ENCODE measurements around the gene CELF1. TPM values are rescaled to one million over a fixed set of nuclear protein-coding genes. Genes with fewer than 3 reads are reported as not detected.
A peak's percentile ranks its signal among the peaks of the same experiment; 100 is the strongest.

The CELF1 gene
- total RNA-seq, 1 experiment from 2014 or later = 152 TPM

DNA sequence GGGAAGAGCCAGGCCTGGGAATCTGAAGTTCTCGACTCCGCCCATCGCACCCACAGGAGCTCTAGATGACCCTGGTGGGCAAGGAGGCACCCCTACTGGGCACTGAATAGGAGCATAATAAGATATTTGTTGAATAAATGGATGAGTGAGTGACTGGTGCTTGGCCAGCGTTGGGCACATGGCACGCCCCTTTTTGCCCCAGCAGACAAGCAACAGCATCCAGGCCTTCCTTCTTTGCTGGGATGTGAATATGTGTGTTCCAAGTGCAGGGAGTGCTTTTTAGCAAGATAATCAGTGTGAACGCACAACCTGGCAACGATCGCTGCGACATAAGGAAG lies 443 bp upstream of the CELF1 start:
- TF ChIP-seq, protein P1, sequence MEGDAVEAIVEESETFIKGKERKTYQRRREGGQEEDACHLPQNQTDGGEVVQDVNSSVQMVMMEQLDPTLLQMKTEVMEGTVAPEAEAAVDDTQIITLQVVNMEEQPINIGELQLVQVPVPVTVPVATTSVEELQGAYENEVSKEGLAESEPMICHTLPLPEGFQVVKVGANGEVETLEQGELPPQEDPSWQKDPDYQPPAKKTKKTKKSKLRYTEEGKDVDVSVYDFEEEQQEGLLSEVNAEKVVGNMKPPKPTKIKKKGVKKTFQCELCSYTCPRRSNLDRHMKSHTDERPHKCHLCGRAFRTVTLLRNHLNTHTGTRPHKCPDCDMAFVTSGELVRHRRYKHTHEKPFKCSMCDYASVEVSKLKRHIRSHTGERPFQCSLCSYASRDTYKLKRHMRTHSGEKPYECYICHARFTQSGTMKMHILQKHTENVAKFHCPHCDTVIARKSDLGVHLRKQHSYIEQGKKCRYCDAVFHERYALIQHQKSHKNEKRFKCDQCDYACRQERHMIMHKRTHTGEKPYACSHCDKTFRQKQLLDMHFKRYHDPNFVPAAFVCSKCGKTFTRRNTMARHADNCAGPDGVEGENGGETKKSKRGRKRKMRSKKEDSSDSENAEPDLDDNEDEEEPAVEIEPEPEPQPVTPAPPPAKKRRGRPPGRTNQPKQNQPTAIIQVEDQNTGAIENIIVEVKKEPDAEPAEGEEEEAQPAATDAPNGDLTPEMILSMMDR (IDR thresholded peaks at IDR 0.05; ENCODE audit: insufficient read depth in 1 of 2, low read depth in 1 of 2, low read length in 1 of 2, severe bottlenecking in 1 of 2, unreplicated experiment in 1 of 2) = no peak
- no peaks in the 10 kb centered on the region for H3K27me3 Mint-ChIP-seq (ENCODE audit: insufficient read depth, unreplicated experiment)
- intact Hi-C loops (cut with micrococcal nuclease; ENCODE audit: unreplicated experiment) = loop anchor here (1.0 to 10.0 kb wide), 4 partner anchors 12 to 69 kb away; partner anchors contain the start of genes NDUFS3 and PTPMT1

DNA sequence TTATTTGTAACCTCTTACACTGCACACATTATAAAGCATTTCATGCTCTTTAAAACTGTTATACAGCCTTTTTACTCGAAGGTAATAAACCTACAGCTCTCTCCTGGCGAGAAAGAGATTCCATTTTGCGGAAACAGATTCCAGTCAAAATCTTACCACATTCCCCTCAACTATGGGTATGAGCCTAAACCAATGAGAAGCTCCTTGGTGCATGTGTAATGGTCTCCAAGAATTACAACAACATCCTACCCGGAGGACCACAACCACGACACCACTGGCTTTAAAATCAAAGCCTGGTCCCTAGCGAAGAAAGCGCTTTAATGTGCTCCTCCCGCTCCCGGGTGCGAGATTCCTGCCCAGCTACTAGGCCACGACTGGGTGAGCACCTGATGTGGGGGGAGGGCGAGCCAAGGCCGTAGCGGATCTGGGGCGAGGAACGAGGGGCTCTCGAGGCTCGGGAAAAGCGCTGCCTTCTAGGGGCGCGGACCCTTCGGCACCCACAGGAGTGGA lies 821 bp downstream of the CELF1 start:
- TF ChIP-seq, protein P1 (IDR thresholded peaks at IDR 0.05; ENCODE audit: insufficient read depth in 1 of 2, low read depth in 1 of 2, low read length in 1 of 2, severe bottlenecking in 1 of 2, unreplicated experiment in 1 of 2) = no peak
- ChIA-PET CTCF (interaction anchor here (0.6 to 1.3 kb wide), 5 partner anchors 13 to 1005 kb away, joined by 4 to 6 read pairs (median 5); partner anchors contain the start of gene PSMC3), POLR2A (interaction anchor here (0.7 to 1.5 kb wide), 3 partner anchors 12 to 14 kb away, joined by 4 to 5 read pairs (median 4); no protein-coding TSS in a partner anchor)
- Histone ChIP-seq H3K36me3 (ENCODE audit: control insufficient read depth, insufficient read depth, low read length) (no peaks in the 10 kb centered on the region), H3K27me3 (replicated peaks; ENCODE audit: control insufficient read depth, insufficient read depth, low read length) (no peaks in the 10 kb centered on the region), H3K9me3 (no peaks in the 10 kb centered on the region), H3K4me3 (ENCODE audit: low read depth, low read length) (peak overlapping the region; percentile 96), H3K4me1 (peaks cover 6% of the 10 kb centered on the region; the same call in 1 of the 2 replicates)
- H3K9me3 Mint-ChIP-seq (ENCODE audit: unreplicated experiment) = no peaks in the 10 kb centered on the region
- intact Hi-C loops (cut with micrococcal nuclease; ENCODE audit: unreplicated experiment) = loop anchor here (2.0 to 10.0 kb wide), 2 partner anchors 21 to 67 kb away; no protein-coding TSS in a partner anchor
- peaks cover 8% of the 10 kb centered on the region for H3K4me1 Mint-ChIP-seq (ENCODE audit: low read depth, unreplicated experiment)
- peak; percentile 54 to 62 for DNase-seq
- peak overlapping the region; percentile 94 for H3K4me3 Mint-ChIP-seq (ENCODE audit: unreplicated experiment)
- peak overlapping the region; percentile 93 for H3K27ac Mint-ChIP-seq (ENCODE audit: unreplicated experiment)
- no peaks in the 10 kb centered on the region for H3K27me3 Mint-ChIP-seq (ENCODE audit: insufficient read depth, unreplicated experiment)
- BruUV-seq (replicated peaks) = TSS peak; percentile 44
- peaks cover 45% of the 10 kb centered on the region for H3K36me3 Mint-ChIP-seq (ENCODE audit: insufficient read depth, unreplicated experiment)

More for the DNA sequence above, 443 bp upstream of the CELF1 start:
- Histone ChIP-seq H3K4me3 (ENCODE audit: low read depth, low read length) (peak overlapping the region; percentile 96), H3K36me3 (ENCODE audit: control insufficient read depth, insufficient read depth, low read length) (no peaks in the 10 kb centered on the region), H3K9me3 (no peaks in the 10 kb centered on the region), H3K4me1 (peaks cover 6% of the 10 kb centered on the region; the same call in 1 of the 2 replicates), H3K27me3 (replicated peaks; ENCODE audit: control insufficient read depth, insufficient read depth, low read length) (no peaks in the 10 kb centered on the region)
- ChIA-PET CTCF (interaction anchor here (0.6 to 1.0 kb wide), 13 partner anchors 10 to 853 kb away, joined by 3 to 16 read pairs (median 4); partner anchors contain the start of genes KBTBD4, NDUFS3 and PTPMT1), POLR2A (interaction anchor here (0.6 to 0.7 kb wide), 2 partner anchors 21 to 146 kb away, joined by 4 read pairs; no protein-coding TSS in a partner anchor)
- H3K36me3 Mint-ChIP-seq (ENCODE audit: insufficient read depth, unreplicated experiment) = peaks cover 32% of the 10 kb centered on the region
- no peaks in the 10 kb centered on the region for H3K9me3 Mint-ChIP-seq (ENCODE audit: unreplicated experiment)
- peak overlapping the region; percentile 94 for H3K4me3 Mint-ChIP-seq (ENCODE audit: unreplicated experiment)
- peak overlapping the region; percentile 65 for H3K27ac Mint-ChIP-seq (ENCODE audit: unreplicated experiment)
- no TSS peak for BruUV-seq (replicated peaks)
- DNase-seq = no peak
- H3K4me1 Mint-ChIP-seq (ENCODE audit: low read depth, unreplicated experiment) = peaks cover 8% of the 10 kb centered on the region

DNA sequence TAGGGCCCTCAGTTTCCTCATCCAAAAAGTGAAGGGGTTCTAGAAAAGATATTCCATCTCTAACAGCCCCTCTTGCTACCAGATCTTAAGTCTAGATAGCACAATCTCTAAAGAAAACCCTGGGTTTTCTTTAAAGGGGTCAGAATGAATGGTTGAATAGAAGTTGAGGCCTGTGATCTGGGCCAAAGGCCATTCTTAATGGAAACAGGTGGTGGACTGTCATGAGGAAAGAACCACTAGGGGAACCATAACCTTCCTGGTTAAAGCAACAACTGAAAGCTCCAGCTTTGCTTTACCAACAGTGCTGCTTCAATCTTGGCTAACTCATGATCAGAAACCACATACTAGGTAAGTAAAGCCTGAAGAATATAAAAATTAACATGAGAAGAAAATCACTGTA lies 1.8 kb downstream of the CELF1 start:
- TF ChIP-seq, protein P1 (IDR thresholded peaks at IDR 0.05; ENCODE audit: insufficient read depth in 1 of 2, low read depth in 1 of 2, low read length in 1 of 2, severe bottlenecking in 1 of 2, unreplicated experiment in 1 of 2) = peak; percentile 29 to 41
- intact Hi-C loops (cut with micrococcal nuclease; ENCODE audit: unreplicated experiment) = loop anchor here (10.0 kb wide), 1 partner anchor 66 kb away; no protein-coding TSS in a partner anchor
- CTCF ChIA-PET = interaction anchor here (0.7 to 1.3 kb wide), 3 partner anchors 12 to 168 kb away, joined by 5 to 6 read pairs (median 6); partner anchors contain the start of gene PSMC3
- Histone ChIP-seq H3K36me3 (ENCODE audit: control insufficient read depth, insufficient read depth, low read length) (no peaks in the 10 kb centered on the region), H3K9me3 (no peaks in the 10 kb centered on the region), H3K4me1 (peaks cover 6% of the 10 kb centered on the region; the same call in 1 of the 2 replicates), H3K4me3 (ENCODE audit: low read depth, low read length) (no peak overlapping the region; the same call in 1 of the 2 replicates), H3K27me3 (replicated peaks; ENCODE audit: control insufficient read depth, insufficient read depth, low read length) (no peaks in the 10 kb centered on the region)
- Mint-ChIP-seq H3K4me3 (ENCODE audit: unreplicated experiment) (peak overlapping the region; percentile 94), H3K27me3 (ENCODE audit: insufficient read depth, unreplicated experiment) (no peaks in the 10 kb centered on the region), H3K9me3 (ENCODE audit: unreplicated experiment) (no peaks in the 10 kb centered on the region), H3K27ac (ENCODE audit: unreplicated experiment) (peak overlapping the region; percentile 93), H3K36me3 (ENCODE audit: insufficient read depth, unreplicated experiment) (peaks cover 46% of the 10 kb centered on the region), H3K4me1 (ENCODE audit: low read depth, unreplicated experiment) (peaks cover 8% of the 10 kb centered on the region)
- BruUV-seq (replicated peaks) = no TSS peak
- POLR2A ChIA-PET = interaction anchor here (0.7 to 1.5 kb wide), 2 partner anchors 11 to 14 kb away, joined by 4 to 5 read pairs; no protein-coding TSS in a partner anchor
- DNase-seq = peak in 1 of 2 experiments; percentile 35
